NCI-H2029 treated with DMSO at 0.1 percent for 48 hours (cell line): ENCODE measurements around the gene CYP24A1.

Experiments
- DNase-seq: peaks from one replicate; lab custom pipeline; 2025; lab: John Stamatoyannopoulos, UW

The CYP24A1 gene

DNA sequence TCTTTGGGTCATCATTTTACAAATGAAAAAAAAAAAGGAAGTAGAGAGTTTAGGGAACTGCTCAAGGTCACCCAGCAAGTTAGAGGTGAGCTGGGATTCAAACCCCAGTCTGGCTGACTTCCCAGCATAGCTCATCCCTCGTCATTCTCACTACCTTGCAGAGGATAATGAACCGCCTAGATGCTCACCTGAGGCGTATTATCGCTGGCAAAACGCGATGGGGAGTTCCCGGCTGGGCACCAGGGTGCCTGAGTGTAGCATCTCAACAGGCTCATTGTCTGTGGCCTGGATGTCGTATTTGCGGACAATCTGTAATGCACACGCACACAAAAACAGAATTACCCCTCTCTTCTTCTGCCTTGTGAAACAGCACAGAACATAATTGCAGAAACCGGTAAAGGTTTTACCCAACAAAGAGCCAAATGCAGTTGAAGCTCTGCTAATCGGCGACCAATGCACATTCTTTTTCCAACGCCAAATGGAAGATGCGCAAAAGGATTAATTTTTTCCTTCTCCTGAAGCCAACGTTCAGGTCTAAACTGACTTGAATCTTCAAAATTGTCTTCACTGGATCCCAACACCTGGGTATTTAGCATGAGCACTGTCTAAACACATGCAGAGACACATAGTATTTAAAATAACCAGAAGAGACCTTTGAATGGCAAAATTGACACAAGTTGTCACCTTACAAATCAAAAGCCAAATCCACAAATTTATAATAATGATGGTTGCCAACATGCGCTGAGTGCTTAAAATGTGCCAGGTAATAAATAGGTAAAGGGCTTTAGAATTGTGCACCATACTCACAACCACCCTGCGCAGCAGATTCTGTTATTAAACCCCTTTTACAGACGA, 16.6 kb downstream of the CYP24A1 start:
- no peak for DNase-seq

GRCh38 chr20:54156522-54156921, 17.3 kb downstream of the CYP24A1 start:
- no peak for DNase-seq

- DNase-seq: no peak
Measured at GRCh38 chr20:54155736-54156317, 18.0 kb downstream of the CYP24A1 start.

GRCh38 chr20:54154439-54154838, 19.3 kb downstream of the CYP24A1 start:
- DNase-seq: no peak

GRCh38 chr20:54153847-54154246, 19.9 kb downstream of the CYP24A1 start:
- DNase-seq: no peak

- DNase-seq: no peak
Measured at GRCh38 chr20:54153041-54153327, 20.8 kb downstream of the CYP24A1 start.

GRCh38 chr20:54152227-54153040, 21.4 kb downstream of the CYP24A1 start:
- no peak for DNase-seq

DNA sequence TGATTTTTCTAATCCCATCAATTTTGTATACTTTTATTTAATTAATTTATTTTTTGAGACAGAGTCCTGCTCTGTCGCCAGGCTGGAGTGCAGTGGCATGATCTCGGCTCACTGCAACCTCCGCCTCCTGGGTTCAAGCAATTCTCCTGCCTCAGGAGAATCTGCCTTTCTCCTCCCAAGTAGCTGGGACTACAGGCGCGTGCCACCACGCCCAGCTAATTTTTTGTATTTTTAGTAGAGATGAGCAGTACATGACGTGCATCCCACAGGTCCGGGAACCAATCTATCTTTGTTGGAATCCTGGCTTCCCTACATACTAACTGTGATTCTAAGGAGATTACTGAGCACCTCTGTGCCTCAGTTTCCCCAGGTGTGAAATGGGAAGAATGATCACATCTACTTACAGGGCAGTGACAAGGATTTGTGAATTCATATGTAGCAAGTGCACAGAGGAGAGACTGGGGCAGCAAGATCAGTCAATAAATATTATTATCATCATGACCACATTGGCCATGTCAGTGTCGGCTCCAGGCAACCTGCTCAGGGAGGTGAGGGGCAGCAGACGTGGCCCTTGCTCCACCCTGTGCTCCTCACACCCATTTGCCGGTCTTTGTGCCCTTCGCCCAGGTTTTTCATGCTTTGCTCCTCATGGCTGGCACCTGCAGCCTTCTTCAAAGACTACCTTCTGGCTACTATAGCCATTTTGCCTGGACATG, 22.1 kb downstream of the CYP24A1 start:
- DNase-seq: no peak

DNA sequence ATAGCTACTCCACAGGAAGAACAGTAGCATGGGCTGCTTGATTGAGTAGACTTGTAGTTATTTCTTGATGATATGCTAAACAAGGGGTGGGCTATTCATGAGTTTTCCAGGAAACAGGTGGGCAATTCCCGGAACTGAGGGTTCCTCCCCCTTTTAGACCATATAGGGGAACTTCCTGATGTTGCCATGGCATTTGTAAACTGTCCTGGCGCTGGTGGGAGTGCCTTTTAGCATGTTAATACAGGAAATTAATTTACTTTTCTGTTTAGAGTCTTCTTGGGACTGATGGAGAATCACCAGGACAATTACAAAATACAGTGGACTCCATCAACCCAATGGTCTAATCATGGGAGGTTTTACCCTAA, 22.7 kb downstream of the CYP24A1 start:
- no peak for DNase-seq

GRCh38 chr20:54149765-54150264, 24.0 kb downstream of the CYP24A1 start:
- DNase-seq: no peak

- peak; percentile 27 for DNase-seq
Measured at GRCh38 chr20:54148947-54149764, 24.6 kb downstream of the CYP24A1 start.

DNA sequence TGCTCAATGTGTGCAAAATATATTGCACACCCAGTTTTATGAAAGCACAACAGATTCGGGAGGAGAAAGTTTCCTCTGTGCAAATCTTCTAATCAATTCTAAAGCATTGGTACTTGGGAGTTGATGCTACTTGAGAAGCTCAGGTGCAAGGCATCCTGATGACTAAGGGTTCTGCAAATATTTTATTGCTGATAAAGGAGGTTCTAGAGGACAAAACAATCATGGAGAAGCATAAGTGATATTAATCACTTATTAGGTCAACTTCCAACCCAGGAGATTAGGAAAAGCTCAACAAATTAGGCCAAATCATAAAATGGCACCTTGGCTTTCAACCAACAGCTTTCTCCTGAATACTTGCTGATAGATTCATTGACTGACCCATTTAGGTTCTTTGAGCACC, 27.1 kb downstream of the CYP24A1 start:
- DNase-seq: no peak

DNA sequence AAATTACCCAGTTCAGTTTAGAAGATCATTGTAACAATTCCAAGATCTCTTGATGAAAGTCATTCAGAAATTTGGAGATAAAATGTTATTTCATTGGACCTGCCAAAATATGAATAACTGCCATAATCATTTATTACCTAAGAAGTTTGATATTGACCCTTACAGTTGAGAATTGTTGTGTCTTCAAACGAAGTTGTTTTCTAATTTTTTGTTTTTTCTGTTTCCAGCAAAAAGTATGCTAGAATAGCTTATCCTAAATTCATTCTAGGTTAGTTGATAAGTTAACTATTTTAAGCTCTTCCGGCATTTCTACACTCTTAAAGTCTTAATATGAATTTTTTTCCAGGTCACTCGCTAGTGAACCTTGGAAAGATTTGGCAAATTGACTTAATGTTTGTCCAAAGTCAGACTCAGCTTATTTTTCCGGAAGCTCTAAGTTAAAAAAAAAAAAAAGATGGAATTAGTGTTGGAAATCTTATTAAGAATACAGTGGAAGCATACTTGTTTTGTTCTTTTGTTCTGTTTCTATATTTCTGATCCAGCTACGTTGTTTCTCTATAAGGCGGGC, 28.9 kb downstream of the CYP24A1 start:
- no peak for DNase-seq

DNA sequence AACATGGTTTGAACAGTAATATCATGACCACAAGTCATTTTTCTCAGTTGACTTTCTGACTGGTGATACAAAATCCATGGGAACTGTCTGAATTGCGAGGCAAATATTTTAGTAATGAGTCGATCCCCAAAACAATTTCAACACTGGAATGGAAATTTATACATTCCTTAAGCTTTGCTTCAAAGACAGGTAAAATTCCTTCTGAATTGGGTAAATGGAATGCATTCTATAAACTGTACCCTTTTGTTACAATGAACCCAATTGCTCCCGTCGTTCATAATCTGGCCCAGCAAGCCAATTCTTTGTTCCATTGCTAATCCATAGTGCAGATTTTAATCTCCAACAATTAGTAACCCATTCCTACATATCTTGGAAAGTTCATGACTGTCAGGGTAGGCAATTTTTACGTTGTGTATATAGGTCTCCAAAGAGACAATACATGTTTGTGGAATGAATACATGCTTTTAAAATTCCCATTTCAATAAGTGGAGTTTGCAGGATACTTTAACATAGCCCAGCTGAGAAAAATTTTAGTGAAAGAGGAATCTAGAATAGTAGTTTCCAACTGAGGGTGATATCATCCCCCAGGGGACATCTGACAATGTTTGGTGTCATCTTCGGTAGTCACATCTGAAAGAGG, 32.7 kb downstream of the CYP24A1 start:
- DNase-seq: no peak

DNA sequence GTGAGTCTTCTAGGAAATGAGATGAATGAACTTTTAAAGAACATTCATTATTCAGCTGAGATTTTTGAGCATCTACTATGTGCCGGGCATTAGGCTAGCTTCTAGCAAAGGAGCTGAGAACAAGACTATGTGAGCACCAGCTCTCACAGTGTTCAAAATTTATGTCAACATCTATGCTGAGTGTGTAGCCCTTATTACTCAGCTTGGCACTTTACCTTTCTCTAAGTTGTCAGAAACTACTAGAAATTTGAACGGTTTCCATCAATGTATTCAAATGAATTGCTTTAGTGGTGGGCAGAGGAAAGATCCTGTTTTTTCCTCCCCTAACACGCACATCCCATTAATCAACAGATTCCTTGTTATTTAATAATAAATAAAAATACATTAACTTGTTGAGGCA, 33.3 kb downstream of the CYP24A1 start:
- DNase-seq: no peak

- no peak for DNase-seq
Measured at GRCh38 chr20:54140067-54140466, 33.7 kb downstream of the CYP24A1 start.

GRCh38 chr20:54139188-54139587, 34.6 kb downstream of the CYP24A1 start:
- DNase-seq: no peak

DNA sequence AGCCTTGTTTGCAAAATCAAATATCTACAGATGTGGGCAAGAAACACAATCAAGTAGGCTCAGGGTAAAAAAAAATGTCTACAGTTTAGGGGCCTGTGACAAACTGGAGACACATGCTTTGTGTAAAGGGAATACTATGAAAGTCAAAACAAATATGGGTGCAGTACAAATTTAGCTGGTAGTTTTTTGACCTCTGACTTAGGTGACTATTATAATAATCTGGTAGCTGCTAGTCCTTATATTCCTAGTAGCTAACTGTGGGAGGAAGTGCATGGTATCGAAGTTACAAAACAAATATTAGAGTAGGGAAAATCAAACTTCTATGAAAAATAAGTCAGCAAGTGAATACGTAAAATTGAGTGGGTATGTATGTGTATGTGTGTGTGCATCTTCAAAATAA, 35.4 kb downstream of the CYP24A1 start:
- DNase-seq: no peak

DNA sequence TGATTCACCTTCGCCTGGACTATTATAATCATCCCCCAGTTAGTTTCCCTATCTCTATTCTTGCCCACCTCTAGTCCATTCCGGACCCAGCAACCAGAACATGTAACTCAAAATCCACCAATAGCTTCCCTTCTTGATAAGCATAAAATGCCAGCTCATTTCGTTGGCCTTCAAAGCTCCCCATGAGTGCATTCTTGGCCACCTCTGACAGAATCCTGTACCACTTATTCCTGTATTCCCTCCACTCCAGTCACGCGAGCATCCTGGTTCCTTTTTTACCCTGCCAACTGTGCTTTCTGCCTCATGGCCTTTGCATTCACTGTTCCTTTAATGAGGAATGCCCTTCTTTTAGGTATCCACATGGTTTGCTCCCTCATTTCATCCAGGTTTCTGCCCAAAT, 36.7 kb downstream of the CYP24A1 start:
- DNase-seq: no peak

DNA sequence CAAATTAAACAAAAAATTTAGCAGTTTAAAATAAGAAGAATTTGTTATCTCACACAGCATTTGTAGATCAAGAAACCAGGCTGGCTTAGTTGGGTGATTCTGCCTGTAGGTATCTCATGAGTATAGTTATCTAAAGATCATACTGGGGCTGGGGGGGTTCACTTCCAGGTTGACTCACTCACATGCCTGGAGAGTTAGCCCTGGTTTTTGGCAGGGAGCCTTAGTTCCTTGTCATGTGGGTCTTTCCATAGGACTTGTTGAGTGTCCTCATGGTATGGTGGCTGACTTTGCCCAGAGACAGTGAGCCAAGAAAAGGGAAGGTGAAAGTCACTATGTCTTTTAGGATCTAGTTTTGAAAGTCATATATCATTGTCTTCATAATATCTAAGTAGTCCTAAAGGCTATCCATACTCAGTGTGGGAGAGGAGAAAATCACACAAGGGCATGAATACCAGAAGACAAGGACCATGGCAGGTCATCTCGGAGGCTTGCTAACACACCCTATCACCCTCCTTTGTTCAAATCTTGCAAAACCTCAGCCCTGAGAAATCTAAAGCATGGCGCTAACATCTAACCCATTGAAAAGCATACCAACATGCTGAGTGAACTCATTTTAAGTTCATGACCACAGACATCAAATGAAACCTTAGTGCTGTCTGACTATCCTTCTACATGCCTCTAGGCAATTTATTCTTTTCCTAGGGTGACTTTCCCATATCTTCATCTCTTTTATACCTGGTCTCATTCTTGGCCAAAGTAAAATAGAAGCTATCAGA, 39.2 kb downstream of the CYP24A1 start:
- DNase-seq: no peak
